HG03565 (cell line): ENCODE results near the gene NEUROG3.

Experiments used
- ATAC-seq: cut with Tn5 transposase; IDR thresholded peaks from one replicate; pipeline ENCODE4 v1.9.1; 2021; ENCODE audit warnings: mild to moderate bottlenecking, moderate library complexity; ENCODE audit not compliant: unreplicated experiment

Gene NEUROG3

DNA sequence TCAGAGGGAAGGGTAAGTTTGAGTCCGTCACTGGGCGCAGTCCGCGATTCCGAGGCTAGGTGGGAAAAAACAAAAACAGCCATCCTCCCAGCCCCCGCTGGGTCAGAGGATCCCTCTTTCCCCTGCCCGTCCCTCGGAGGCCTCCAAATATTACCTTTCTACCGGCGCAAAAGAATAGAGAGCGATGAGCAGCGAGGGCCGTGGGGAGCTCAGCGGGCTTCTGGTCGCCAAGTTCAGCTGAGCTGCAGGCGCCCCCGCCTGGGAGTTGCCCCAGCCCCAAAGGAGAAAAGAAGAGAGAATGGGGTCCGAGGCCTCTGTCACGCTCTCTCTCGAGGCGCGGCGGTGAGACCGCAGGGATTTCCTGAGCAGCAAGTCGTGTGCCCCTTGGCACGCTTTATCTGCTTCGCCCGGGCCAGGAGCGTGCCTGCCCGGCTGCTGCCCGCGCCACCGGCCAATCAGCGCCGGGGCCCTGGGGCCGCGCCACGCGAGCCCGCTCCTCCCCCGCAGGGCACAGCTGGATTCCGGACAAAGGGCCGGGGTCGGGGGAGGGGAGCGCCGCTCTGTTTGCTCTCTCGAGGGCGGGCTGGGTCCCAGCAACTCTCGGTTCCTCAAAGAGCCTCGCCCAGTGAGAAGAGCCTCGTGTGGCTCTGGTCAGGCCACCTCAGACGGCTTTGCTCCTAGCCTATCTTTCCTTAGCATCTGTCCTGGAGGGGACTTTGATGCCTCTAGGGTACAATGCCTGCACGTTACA lies at the start of gene NEUROG3:
Gene NEUROG3, minus strand, starts transcription at position 367 of the 751 bp plus-strand sequence. CDS start 379 bp downstream, outside the sequence.
- peak; percentile 40 for ATAC-seq

DNA sequence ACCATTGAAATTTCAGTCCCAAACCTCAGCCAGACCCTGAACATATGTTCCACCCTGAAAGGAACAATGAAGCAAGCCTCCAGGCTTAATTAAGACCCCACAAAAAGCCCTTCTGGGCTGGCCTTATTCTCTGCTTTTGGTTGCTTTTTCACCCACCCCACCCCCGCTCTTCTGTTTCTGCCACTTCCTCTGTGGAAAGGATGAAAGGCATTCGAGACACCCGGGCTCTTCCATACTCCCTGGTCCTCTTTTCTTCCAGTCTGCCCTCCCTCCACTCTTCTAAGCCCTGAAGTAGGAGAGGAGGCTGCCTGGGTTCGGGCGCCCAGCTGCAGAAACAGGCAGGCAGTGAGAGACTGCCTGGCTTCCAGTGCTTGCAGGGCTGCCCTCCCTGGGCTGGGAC lies 47.4 kb upstream of the NEUROG3 start:
- ATAC-seq: no peak

DNA sequence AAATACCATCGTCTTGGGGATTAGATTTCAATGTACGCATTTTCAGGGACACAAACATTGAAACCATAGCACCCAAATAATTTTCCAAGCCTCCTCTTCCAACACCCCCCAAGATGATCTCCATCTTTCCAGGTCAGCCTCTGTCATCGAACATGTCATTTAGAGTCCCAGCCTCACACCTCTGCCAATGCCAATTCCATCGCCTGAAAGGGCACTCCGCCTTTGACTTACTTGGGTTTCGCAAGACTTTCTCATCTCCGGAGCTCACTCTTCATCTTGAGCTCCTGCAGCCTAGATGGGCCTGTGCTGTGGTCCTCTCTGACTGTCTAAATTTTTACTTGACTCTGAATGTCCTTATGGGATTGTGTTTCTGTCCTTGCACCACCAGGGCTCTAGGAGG lies 46.4 kb upstream of the NEUROG3 start:
- no peak for ATAC-seq

DNA sequence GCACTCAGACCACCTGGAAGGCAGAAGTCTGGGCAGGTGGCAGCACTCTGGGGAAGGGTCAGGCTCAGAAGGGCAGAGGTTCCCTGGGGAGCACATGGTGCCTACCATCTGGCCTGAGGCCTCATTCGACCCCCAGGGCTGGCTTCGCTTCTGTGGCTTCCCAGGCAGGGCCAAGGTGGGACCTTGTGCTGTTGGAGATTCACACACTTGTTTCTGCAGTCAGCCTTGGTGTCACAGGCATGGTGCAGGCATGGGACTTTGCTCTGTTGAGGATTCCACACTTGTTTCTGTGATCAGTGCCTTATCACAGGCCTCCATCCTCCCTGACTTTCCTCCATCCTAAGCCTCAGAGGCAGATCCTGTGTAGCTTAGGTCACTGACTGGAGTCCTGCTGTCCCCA lies 45.5 kb upstream of the NEUROG3 start:
- ATAC-seq: no peak

DNA sequence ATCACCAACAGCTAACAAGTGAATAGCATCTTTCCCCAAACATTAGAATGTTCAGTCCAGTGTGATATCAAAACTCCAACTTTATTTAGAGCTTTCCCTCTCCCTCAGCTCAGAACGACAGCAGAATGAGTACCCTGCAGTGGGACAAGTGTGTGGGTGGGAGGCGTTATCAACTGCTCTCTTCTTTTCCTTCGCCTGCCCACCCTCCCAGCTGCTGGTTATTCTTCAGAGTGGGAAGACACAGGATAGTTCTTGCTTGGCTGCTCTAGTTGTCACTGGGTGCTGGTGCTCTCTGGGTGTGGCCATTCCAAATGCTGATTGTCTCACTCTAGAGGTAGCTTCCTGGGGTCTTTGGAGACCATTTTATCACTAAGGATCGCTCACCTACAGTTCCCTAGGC lies 43.1 kb upstream of the NEUROG3 start:
- ATAC-seq: no peak

- ATAC-seq: no peak
These were observed 40.9 kb upstream of the NEUROG3 start for GRCh38 chr10:69614130-69614529.

DNA sequence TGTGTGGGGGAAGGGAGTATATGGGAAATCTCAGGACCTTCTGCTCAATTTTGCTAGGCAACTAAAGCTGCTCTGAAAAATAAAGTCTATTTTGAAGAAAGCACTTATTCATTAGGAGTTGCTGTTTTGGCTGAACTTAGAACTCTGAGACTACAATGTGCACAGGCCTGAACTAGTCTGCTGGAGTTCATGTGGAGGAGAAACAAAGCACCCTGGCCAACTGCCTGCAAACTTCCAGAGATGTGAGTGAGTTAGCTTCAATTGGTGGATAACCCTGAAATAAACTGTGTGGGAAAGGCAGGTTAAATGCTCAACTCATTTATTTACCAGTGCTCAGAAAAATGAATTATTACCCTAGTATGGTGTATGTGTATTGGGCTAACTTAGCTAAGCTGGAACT lies 39.5 kb upstream of the NEUROG3 start:
- ATAC-seq: no peak

DNA sequence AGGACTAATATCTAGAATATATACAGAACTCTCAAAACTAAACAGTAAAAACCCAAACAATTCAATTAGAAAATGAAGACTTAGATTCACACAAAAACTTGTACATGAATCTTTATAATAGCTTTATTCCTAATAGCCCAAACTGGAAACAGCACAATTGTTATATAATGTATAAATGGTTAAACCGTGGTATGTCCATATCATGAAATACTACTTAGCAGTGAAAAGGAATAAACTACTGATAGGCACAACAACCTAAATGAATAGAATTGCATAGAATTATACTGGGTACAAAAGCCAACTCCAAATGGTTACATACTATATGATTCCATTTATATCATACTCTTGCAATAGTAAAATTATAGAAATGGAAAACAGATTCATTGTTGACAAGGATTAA lies 35.9 kb upstream of the NEUROG3 start:
- ATAC-seq: no peak

GRCh38 chr10:69600761-69601330 lies 27.6 kb upstream of the NEUROG3 start:
- no peak for ATAC-seq

- ATAC-seq: no peak
These were observed 15.1 kb upstream of the NEUROG3 start for GRCh38 chr10:69588358-69588757.

GRCh38 chr10:69584624-69585023 lies 11.4 kb upstream of the NEUROG3 start:
- no peak for ATAC-seq

GRCh38 chr10:69583106-69583505 lies 9.9 kb upstream of the NEUROG3 start:
- no peak for ATAC-seq

DNA sequence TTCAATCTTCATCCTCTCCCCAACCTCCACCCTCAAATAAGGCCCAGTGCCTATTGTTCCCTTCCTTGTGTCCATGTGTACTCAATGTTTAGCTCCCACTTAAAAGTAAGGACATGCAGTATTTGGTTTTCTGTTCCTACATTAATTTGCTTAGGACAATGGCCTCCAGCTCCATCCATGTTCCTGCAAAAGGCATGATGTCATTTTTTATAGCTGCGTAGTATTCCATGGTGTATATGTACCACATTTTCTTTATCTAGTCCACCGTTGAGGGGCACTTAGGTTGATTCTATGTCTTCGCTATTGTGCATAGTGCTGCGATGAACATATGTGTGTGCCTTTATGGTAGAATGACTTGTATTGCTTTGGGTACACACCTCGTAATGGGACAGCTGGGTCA lies 7.2 kb upstream of the NEUROG3 start:
- ATAC-seq: no peak

- ATAC-seq: no peak
These were observed 6.3 kb upstream of the NEUROG3 start for GRCh38 chr10:69579464-69580060.

DNA sequence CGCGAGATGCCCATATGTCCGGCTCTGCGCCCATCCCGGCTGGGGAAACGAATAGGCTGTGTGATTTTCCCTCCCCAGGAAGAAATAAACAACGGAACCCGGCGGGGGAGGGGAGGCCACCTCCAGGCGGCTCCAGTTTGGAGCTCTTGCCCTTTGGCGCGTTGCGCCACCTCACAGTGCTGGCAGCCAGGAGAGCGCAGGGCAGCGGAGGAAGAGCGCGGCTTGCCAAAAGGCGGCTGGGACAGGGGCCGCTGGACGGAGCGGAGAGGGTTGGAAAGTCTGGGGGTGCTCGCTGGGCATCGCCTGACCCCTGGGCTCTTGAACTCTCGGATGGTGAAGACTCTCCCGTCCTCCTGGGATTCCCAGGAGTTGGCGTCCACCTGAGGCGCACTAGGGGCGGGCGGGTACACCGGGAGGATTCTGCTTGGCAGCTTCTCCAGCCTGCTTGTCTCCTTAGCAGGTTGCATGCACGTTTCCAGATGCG lies 5.3 kb upstream of the NEUROG3 start:
- ATAC-seq: no peak

- no peak for ATAC-seq
These were observed 4.3 kb upstream of the NEUROG3 start for GRCh38 chr10:69577268-69578232.

- ATAC-seq: no peak
These were observed 3.3 kb upstream of the NEUROG3 start for GRCh38 chr10:69576334-69577011.

- no peak for ATAC-seq
These were observed 2.0 kb upstream of the NEUROG3 start for GRCh38 chr10:69575164-69575722.

DNA sequence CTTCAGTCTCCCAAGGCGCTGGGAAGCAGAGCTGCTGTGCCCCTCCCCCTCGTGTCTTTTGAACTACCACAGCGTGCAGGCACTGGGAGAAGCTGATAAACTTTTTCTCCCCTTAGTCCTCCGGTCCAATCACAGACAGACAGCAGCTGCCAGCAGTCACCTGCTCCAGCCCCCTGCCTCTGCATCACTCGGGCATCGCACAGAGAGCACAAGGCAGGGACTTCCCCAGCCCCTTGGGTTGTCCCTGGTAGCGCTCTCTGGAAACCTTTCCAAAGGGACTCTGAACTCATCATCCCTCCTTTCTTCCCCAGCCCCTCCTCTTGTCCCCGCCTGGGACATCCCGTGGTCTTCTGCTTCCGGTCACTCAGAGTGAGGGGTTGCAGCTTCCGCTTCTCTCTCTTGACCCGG lies 1.4 kb upstream of the NEUROG3 start:
- no peak for ATAC-seq
